Heart left ventricle (tissue), 16 donors: ENCODE measurements around the gene FCHSD2. TPM values are rescaled to one million over a fixed set of nuclear protein-coding genes. Genes with fewer than 3 reads are reported as not detected.

Experiments used
- ATAC-seq, 4 donors: fragments of 200-7000 bp; cut with Tn5 transposase; one replicate each; pipeline ENCODE4 v1.9.1; 2020 to 2022; ENCODE audit warnings: moderate library complexity in 4 of 4, mild to moderate bottlenecking in 3 of 4, moderate number of reproducible peaks in 1 of 4
- DNase-seq, 5 donors: peaks; one replicate each; pipeline ENCODE4 v3.0.0-alpha.2; 2020
- H3K27ac ChIP-seq, 12 donors: fragments of 200-600 bp; sonication (generic) in 4 of 12; one replicate each; pipeline versions ENCODE4 v1.5.0 to v1.8.0; 2016 to 2022; ENCODE audit warnings: mild to moderate bottlenecking in 2 of 12
- H3K27me3 ChIP-seq, 9 donors: fragments of 200-600 bp; sonication (generic) in 2 of 9; one replicate each; pipeline versions ENCODE4 v1.5.1 to v1.8.0; 2016 to 2022; ENCODE audit warnings: mild to moderate bottlenecking in 3 of 9
- H3K36me3 ChIP-seq, 9 donors: fragments of 200-600 bp; sonication (generic) in 2 of 9; one replicate each; pipeline versions ENCODE4 v1.5.0 to v1.8.0; 2018 to 2022; ENCODE audit warnings: mild to moderate bottlenecking in 2 of 9
- H3K4me1 ChIP-seq, 12 donors: fragments of 200-600 bp; sonication (generic) in 4 of 12; one replicate each; pipeline versions ENCODE4 v1.5.0 to v1.8.0; 2016 to 2022; ENCODE audit warnings: mild to moderate bottlenecking in 3 of 12
- H3K4me3 ChIP-seq, 12 donors: fragments of 200-600 bp; sonication (generic) in 4 of 12; one replicate each; pipeline versions ENCODE4 v1.5.0 to v1.8.0; 2017 to 2022; ENCODE audit warnings: mild to moderate bottlenecking in 9 of 12, moderate library complexity in 4 of 12
- H3K9me3 ChIP-seq, 12 donors: fragments of 200-600 bp; sonication (generic) in 4 of 12; one replicate each; pipeline versions ENCODE4 v1.5.0 to v1.8.0; 2016 to 2022; ENCODE audit warnings: mild to moderate bottlenecking in 1 of 12
- POLR2A ChIP-seq, 2 donors: fragments of 450-650 bp; IDR thresholded peaks; one replicate each; pipeline ENCODE4 v1.6.1; 2017; ENCODE audit warnings: antibody characterized with exemption in 2 of 2, mild to moderate bottlenecking in 2 of 2, moderate library complexity in 2 of 2
- WGBS, 4 donors: extraction: QIAGEN DNeasy Blood & Tissue Kit in 2 of 4; methylation state at CpG; one replicate each; pipeline versions ENCODE4 v1.1.5 to v1.1.7; 2013 to 2018; 5-methylcytosine and 5-hydroxymethylcytosine counted together
- intact Hi-C, 10 donors: fragments of 100-400 bp; cut with DNase I; formaldehyde crosslinking; loops; one replicate each; pipeline versions ENCODE4 v1.11.1 to v1.14.2; 2022
- polyA plus RNA-seq, 2 donors: library from polyadenylated mRNA; stranded (reverse); fragments of 200-250 nt; gene quantifications; one replicate each; pipeline ENCODE4 v1.2.3, GENCODE V29; 2013
- total RNA-seq, 9 donors: library from RNA; depleted of rRNA in 2 of 9; stranded (reverse); fragments of >200 nt in 2 of 9; fragmentation: NEBNext Ultra II Directional in 3 of 9; extraction: Animal tissue kit (Norgen Biotek cat#: 25700) in 3 of 9; gene quantifications; one replicate each; pipeline versions ENCODE4 v1.1.0 to v1.2.4, GENCODE V29; 2016 to 2023
- TF ChIP-seq, protein P1 (sequence below), 12 donors: fragments of 200-600 bp; sonication (generic) in 4 of 12; IDR thresholded peaks; one replicate each; pipeline versions ENCODE4 v1.5.0 to v1.8.0; 2018 to 2022; ENCODE audit warnings: antibody characterized with exemption in 12 of 12, mild to moderate bottlenecking in 5 of 12
- donor health status: ischemic (EF 13 %, LVEDD 7.1; RV severe dilation, severe dysfunction).
- donor health status: healthy with polysubstance abuse.
- donor health status: DM: no; HTN: yes; CAD: no.
- donor health status: DM: no; HTN: no; CAD: no.
- donor health status: ischemic (EF 25% LVEDD 6.9; RV normal size, moderate dysfunction).
- donor health status: ischemic (EF 25% LVEDD 5.7; RV mildly dilated, moderate dysfunction).
- donor health status: healthy.
- donor health status: DM: yes; HTN: yes; CAD: no.
- donor health status: ischemic (EF 35%, LVEDD 5.7; RV mildly dilated, moderate dysfunction).
- donor health status: nonischemic (EF 11% LVEDD 7.7; RV severe dilation, severe dysfunction).
- donor health status: DM: yes; HTN: yes; CAD: no.
- donor health status: PGD.
- donor health status: ischemic (EF 29% LVEDD 5.4; RV normal size, mild dysfunction).
- donor health status: nonischemic (EF 23%, LVEDD 6.1; RV moderate dilation, normal function).

Gene FCHSD2
- total and polyA plus RNA-seq, 11 donors, result 9.9 to 61.1 (median 39.0) TPM

- intact Hi-C loops, result no loop called here
- ATAC-seq (peak in 3 of 4 donors; percentile 28 to 72 (median 65)), DNase-seq (no peak)
- Histone ChIP-seq H3K27me3 (no peaks in the 10 kb centered on the region), H3K4me3 (no peak overlapping the region), H3K4me1 (peaks cover 0 to 26% (median 7%) of the 10 kb centered on the region in 12 donors), H3K9me3 (peaks cover 0 to 32% (median 17%) of the 10 kb centered on the region in 12 donors), H3K27ac (no peak overlapping the region), H3K36me3 (peaks cover 0 to 29% (median 4%) of the 10 kb centered on the region in 9 donors)
- 70 to 84% (median 76%) methylated on average over 2 of the region's 2 CpGs for WGBS, 4 donors
- TF ChIP-seq, protein P1, sequence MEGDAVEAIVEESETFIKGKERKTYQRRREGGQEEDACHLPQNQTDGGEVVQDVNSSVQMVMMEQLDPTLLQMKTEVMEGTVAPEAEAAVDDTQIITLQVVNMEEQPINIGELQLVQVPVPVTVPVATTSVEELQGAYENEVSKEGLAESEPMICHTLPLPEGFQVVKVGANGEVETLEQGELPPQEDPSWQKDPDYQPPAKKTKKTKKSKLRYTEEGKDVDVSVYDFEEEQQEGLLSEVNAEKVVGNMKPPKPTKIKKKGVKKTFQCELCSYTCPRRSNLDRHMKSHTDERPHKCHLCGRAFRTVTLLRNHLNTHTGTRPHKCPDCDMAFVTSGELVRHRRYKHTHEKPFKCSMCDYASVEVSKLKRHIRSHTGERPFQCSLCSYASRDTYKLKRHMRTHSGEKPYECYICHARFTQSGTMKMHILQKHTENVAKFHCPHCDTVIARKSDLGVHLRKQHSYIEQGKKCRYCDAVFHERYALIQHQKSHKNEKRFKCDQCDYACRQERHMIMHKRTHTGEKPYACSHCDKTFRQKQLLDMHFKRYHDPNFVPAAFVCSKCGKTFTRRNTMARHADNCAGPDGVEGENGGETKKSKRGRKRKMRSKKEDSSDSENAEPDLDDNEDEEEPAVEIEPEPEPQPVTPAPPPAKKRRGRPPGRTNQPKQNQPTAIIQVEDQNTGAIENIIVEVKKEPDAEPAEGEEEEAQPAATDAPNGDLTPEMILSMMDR (IDR thresholded peaks at IDR 0.05), result no peak
- no peak for TF ChIP-seq POLR2A (IDR thresholded peaks at IDR 0.05)
Observed at GRCh38 chr11:73011126-73011817, 130.8 kb downstream of the FCHSD2 start.

DNA sequence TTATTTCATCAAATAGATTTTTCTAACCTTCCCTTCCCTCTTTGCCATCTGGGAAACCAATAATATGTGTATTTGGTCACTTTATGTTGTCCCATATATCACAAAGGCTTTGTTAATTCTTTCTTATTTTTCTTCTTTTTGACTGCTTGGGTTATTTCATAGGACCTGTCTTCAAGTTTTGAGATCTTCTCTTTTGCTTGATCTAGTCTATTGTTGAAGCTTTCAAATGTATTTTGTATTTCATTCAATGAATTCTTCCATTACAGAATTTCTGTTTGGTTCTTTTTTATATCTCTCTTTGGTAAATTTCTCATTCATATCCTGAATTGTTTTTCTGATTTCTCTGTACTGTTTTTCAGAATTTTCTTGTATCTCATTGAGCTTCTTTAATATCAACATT is 132.1 kb downstream of the FCHSD2 start:
- no peak for DNase-seq

GRCh38 chr11:73004088-73004487 is 138.0 kb downstream of the FCHSD2 start:
- Histone ChIP-seq H3K27me3 (no peaks in the 10 kb centered on the region), H3K27ac (no peak overlapping the region), H3K36me3 (peaks cover 0 to 9% (median 0%) of the 10 kb centered on the region in 9 donors), H3K4me1 (peaks cover 0 to 26% (median 9%) of the 10 kb centered on the region in 12 donors), H3K9me3 (peaks cover 0 to 9% (median 1%) of the 10 kb centered on the region in 12 donors), H3K4me3 (no peak overlapping the region)
- 96 to 99% (median 98%) methylated on average over 3 of the region's 3 CpGs for WGBS, 4 donors
- TF ChIP-seq POLR2A (IDR thresholded peaks at IDR 0.05), result no peak
- TF ChIP-seq, protein P1 (IDR thresholded peaks at IDR 0.05), result no peak
- ATAC-seq (no peak), DNase-seq (no peak)
- intact Hi-C loops, result no loop called here

More for the DNA sequence above, 132.1 kb downstream of the FCHSD2 start:
- Histone ChIP-seq H3K27me3 (no peaks in the 10 kb centered on the region), H3K4me1 (peaks cover 0 to 27% (median 7%) of the 10 kb centered on the region in 12 donors), H3K36me3 (peaks cover 0 to 27% (median 4%) of the 10 kb centered on the region in 9 donors), H3K9me3 (peaks cover 0 to 32% (median 17%) of the 10 kb centered on the region in 12 donors), H3K4me3 (no peak overlapping the region), H3K27ac (no peak overlapping the region)
- intact Hi-C loops, result no loop called here
- no peak for ATAC-seq
- TF ChIP-seq, protein P1 (IDR thresholded peaks at IDR 0.05), result no peak
- no peak for TF ChIP-seq POLR2A (IDR thresholded peaks at IDR 0.05)

- intact Hi-C loops, result no loop called here
- no peaks in the 10 kb centered on the region for H3K9me3 ChIP-seq
- no peaks in the 10 kb centered on the region for H3K27me3 ChIP-seq
- ATAC-seq, result no peak
- no peak overlapping the region for H3K4me3 ChIP-seq
- peaks cover 0 to 8% (median 0%) of the 10 kb centered on the region in 9 donors for H3K36me3 ChIP-seq
- H3K4me1 ChIP-seq, result peaks cover 0 to 26% (median 9%) of the 10 kb centered on the region in 12 donors
- H3K27ac ChIP-seq, result no peak overlapping the region
- no peak for TF ChIP-seq POLR2A (IDR thresholded peaks at IDR 0.05)
- TF ChIP-seq, protein P1 (IDR thresholded peaks at IDR 0.05), result no peak
- DNase-seq, result no peak
Observed at GRCh38 chr11:73003088-73003487, 139.0 kb downstream of the FCHSD2 start.
